IMR-90 (cell line): Measurements from ENCODE around the gene AKT3.

Experiments used
- BHLHE40 ChIP-seq: fragments of 150-350 bp; IDR thresholded peaks from 2 replicates; pipeline ENCODE4 v1.6.1; 2016; ENCODE audit warnings: mild to moderate bottlenecking, low read depth, low read length
- CTCF ChIP-seq: conservative IDR thresholded peaks from 2 replicates; pipeline ENCODE4 v1.5.1; 2012; ENCODE audit warnings: mild to moderate bottlenecking, low read depth, low read length, improper control_type of control experiment
- MAFK ChIP-seq: IDR thresholded peaks from 2 replicates; pipeline ENCODE4 v1.6.1; 2012; ENCODE audit warnings: low read depth, low read length, improper control_type of control experiment
- NFE2L2 ChIP-seq: fragments of 150-350 bp; IDR thresholded peaks from 2 replicates; pipeline ENCODE4 v1.6.1; 2016; ENCODE audit warnings: low read depth, mild to moderate bottlenecking, low read length
- POLR2A ChIP-seq: IDR thresholded peaks from 2 replicates; pipeline ENCODE4 v1.6.1; 2012; ENCODE audit warnings: mild to moderate bottlenecking, low read depth, low read length
- RCOR1 ChIP-seq: IDR thresholded peaks from 2 replicates; pipeline ENCODE4 v1.6.1; 2012; ENCODE audit warnings: mild to moderate bottlenecking, low read length, improper control_type of control experiment; ENCODE audit not compliant: insufficient replicate concordance
- RFX5 ChIP-seq: IDR thresholded peaks from 2 replicates; pipeline ENCODE4 v1.8.0; 2012; ENCODE audit warnings: low read depth, mild to moderate bottlenecking, low read length, moderate library complexity
- SMC3 ChIP-seq: fragments of 150-350 bp; IDR thresholded peaks from 2 replicates; pipeline ENCODE4 v1.6.1; 2016; ENCODE audit warnings: low read depth, mild to moderate bottlenecking, antibody characterized with exemption, low read length, moderate library complexity
- USF2 ChIP-seq: fragments of 150-350 bp; IDR thresholded peaks from 2 replicates; pipeline ENCODE4 v1.6.1; 2017; ENCODE audit warnings: mild to moderate bottlenecking, antibody characterized with exemption, low read length, low read depth

- TF ChIP-seq NFE2L2 (no peak), CTCF (no peak), SMC3 (no peak), BHLHE40 (no peak), RCOR1 (no peak), USF2 (no peak), RFX5 (no peak), MAFK (no peak), POLR2A (no peak)
Measured at GRCh38 chr1:243487036-243487648, 362.9 kb downstream of the AKT3 start.
